Measurements from ENCODE around the gene PCCB.
"Not testable (repeated sequence)": the region's sequence is repeated elsewhere in the genome, so short reads cannot be mapped to it uniquely, and the experiment has no call there.

PCCB gene

GRCh38 chr3:136329593-136329992 is 79.5 kb downstream of the PCCB start:
- DNase-seq (ENCODE audit: low spot score) = no peak

DNA sequence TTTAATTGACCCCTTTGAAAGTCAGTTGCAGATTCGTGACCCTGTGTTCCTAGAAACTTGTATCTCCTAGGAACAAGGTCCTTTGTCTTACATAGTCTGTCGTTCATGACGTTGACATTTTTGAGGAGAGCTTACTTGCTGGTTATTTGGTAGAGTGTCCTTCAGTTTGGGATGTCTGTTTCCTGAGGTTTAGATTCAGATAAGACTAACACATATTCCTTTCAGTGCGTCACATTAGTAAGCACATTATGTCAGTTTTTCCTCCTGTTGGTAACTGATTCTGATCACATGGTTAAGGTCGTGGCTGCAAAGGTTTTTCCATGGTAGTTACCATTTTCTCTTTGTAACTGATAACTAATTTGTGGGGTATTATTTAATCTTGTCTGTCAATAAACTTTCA is 80.8 kb downstream of the PCCB start:
- DNase-seq (ENCODE audit: low spot score) = no peak

DNA sequence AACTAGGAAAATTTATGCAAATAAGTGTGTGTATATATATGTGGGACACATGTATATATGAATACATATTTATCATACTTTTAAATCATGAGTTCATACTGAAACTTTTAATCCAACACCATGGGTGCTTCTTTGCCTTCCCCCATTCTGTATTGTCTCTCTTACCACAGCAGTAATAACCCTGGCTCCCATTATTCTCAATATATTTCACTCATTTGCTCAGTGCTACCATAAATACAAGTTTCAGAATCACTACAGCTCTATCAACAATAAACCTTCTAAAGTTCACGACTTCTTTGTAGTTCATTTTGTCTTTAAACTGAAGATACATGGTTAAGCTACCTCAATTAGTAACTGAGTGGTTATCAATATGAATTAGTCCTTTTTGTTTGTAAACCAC is 82.2 kb downstream of the PCCB start:
- no peak for DNase-seq (ENCODE audit: low spot score)

DNA sequence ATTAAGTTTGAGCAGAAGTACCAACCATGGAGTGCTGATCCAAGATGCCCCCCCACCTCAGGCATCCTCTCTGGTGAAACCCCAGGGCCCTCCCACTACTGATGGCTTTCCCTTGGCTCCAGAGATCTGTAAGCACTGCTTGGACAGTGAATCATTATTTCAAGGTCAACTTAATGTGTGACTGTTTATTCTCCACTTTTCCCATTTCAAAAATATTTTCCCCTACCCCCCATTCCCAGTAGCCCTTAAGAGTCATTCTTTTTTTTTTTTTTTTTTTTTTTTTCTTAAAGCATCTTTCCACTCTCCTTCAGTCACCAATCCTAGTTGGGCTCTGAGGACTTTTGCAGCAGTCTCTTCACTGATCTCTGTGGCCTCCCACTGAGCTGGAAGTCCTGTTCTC is 82.6 kb downstream of the PCCB start:
- no peak for DNase-seq (ENCODE audit: low spot score)

- DNase-seq (ENCODE audit: low spot score) = no peak
Measured at GRCh38 chr3:136334209-136334608, 84.1 kb downstream of the PCCB start.

DNA sequence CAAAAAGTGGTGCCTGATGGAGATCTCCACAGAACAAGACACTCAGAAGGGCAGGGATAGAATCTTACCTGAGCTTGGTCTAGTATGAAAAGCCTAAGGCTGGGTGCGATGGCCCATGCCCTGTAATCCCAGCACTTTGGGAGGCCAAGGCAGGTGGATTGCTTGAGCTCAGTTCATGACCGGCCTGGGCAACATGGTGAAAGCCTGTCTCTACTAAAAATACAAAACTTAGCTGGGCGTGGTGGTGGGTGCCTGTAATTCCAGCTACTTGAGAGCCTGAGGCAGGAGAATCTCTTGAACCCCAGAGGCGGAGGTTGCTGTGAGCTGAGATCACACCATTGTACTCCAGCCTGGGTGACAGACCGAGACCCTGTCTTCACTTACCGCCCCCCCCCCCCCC is 84.6 kb downstream of the PCCB start:
- not testable (repeated sequence) for DNase-seq (ENCODE audit: low spot score)

DNA sequence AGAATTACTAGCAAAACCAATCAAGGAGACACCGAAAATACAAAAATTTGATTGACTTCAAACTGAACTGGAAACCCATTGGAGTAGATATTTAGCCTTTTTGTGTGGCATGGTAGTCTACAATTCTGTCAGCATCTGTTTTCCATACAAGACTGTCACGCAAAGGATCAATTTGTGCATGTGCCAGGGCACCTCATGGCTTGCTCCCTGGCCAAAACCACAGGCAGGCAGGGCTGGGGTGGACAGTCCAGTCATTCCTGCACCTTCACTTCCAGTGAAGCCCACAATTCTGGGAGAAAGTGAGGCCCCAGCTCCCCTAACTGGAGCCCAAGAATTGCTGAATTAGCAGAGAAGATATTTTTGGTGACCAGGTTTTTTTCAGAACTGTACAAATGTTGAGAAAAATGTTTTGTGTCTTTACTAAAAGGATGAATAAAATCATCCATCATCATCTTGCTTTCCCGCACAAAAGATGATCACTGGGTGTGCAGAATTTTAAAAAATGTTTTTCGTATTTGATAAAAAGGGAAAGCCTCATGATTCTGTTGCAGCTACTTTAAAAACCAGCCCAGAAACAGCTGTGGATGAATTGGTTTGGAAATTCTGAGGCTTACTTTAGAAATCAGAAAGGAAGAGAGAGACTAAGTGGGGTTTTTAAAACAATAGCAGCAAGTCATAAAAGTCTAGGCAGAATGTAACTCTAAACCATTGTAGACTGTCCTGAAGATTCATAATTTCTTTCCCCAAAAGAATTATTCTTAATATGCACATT is 86.4 kb downstream of the PCCB start:
- DNase-seq (ENCODE audit: low spot score) = no peak

GRCh38 chr3:136343446-136343845 is 93.3 kb downstream of the PCCB start:
- no peak for DNase-seq (ENCODE audit: low spot score)

- DNase-seq (ENCODE audit: low spot score) = peak; percentile 22
Measured at GRCh38 chr3:136343873-136344555, 93.9 kb downstream of the PCCB start.

GRCh38 chr3:136346486-136346885 is 96.3 kb downstream of the PCCB start:
- no peak for DNase-seq (ENCODE audit: low spot score)

DNA sequence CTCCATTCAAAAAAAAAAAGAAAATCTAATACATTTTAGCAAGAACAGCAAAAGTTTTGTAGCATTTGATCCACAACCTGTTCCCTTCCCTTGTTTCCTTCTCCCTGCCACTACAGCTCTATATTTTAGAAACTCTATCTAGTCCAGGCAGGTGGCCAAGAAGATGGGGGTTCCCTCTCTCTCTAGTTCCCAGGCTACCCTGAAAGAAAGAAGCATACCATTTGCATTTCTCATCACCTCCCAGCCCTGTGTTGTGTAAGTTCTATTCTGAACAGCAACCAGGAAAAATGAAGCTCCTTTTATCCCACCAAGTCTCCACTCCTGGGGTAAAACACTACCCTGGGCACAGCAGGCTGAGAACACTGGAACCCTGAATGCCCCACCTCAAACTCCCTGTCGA is 100.0 kb downstream of the PCCB start:
- DNase-seq (ENCODE audit: low spot score) = no peak

GRCh38 chr3:136350557-136350956 is 100.4 kb downstream of the PCCB start:
- no peak for DNase-seq (ENCODE audit: low spot score)

DNA sequence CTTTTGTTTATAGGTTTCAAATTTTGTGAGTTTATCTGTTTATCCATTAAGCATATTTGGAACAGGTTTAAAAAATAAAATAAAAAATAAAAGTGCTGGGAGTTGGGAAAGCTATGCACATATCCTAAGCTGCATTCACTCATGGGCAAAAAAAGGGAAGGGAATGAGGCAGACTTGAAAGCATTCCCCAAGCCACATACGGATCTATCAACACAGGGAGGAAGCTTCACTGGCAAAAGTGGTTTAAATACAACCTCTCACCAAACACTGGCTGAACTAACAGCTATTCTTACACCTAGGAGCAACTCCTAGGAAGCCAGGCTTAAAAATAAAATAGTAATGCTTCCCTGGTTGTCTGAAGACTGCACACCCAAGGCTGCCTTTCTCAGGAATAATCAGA is 101.2 kb downstream of the PCCB start:
- no peak for DNase-seq (ENCODE audit: low spot score)

- peak; percentile 16 for DNase-seq (ENCODE audit: low spot score)
Measured at GRCh38 chr3:136351905-136352304, 101.8 kb downstream of the PCCB start.

DNA sequence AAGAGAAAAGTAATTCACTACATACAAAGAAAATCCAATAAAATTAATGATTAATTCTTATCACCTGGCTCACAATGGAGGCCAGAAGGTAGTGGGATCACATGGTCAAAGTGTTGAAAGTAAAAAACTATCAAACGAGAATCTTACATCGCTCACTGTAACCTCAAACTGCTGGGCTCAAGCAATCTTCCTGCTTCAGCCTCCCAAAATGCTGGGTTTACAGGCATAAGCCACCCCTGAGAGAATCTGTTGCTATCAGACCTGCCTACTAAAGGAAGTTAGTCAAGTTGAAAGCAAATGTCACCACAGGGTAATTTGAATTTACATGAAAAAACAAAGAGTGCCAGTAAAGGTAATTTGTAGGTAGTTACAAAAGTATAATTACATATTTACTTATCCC is 103.3 kb downstream of the PCCB start:
- DNase-seq (ENCODE audit: low spot score) = no peak

DNA sequence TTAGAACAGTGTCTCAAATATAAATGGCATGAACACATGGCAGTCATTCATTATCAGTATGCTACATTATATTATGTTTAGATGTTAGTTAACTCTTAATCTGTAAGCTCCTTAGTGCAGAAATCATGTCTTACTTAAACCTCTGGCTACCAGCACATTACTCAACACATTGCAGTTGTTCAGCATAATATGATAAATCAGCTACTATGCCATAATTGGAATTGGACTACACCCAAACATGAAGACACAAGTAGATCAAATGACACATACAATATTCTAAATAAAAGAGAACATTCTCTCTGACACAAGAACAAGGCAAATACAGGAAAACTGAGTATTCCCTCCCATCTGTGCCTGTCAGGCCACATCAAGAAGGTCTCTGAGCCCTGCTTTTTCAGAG is 116.1 kb downstream of the PCCB start:
- DNase-seq (ENCODE audit: low spot score) = no peak

DNA sequence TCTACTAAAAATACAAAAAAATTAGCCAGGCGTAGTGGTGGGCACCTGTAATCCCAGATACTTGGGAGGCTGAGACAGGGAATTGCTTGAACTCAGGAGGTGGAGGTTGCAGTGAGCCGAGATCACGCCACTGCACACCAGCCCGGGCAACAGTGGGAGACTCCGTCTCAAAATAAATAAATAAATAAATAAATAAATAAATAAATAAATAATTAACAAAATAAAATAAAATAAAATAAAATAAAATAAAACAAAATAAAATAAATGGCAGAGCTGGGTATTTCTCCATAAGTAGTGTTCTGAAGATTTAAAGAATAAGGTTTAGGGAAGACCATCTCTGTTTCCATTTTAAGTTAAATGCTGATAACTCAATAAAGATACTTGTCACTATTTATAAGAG is 125.7 kb downstream of the PCCB start:
- not testable (repeated sequence) for DNase-seq (ENCODE audit: low spot score)

DNA sequence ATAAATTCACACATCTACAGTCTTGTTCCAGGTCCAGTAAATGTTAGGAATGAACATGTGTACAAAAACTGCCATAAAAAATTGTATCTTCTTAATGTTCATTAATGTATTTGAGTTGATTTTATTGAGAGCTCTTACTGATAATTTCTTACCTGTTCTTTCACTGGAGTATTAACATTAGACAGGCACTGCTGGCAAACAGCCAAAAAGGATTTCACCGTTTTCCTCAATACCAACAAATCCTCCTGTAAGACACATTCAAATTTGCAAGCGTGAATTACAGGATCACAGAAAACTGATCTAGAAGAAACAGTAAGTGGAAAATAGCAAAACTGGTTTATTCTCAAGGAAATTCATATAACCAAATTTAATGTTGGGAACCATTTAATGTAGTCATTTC is 127.4 kb downstream of the PCCB start:
- DNase-seq (ENCODE audit: low spot score) = no peak

GRCh38 chr3:136378011-136378410 is 127.9 kb downstream of the PCCB start:
- no peak for DNase-seq (ENCODE audit: low spot score)
